SH-SY5Y (cell line): Measurements from ENCODE around the gene BBS5.

ENCODE experiments used
- GATA2 ChIP-seq: IDR thresholded peaks from 2 replicates; pipeline ENCODE4 v1.6.1; 2011; ENCODE audit warnings: mild to moderate bottlenecking, low read depth, low read length
- GATA3 ChIP-seq: IDR thresholded peaks from 2 replicates; pipeline ENCODE4 v1.6.1; 2011; ENCODE audit warnings: low read depth, mild to moderate bottlenecking, low read length, moderate library complexity

BBS5 gene

DNA sequence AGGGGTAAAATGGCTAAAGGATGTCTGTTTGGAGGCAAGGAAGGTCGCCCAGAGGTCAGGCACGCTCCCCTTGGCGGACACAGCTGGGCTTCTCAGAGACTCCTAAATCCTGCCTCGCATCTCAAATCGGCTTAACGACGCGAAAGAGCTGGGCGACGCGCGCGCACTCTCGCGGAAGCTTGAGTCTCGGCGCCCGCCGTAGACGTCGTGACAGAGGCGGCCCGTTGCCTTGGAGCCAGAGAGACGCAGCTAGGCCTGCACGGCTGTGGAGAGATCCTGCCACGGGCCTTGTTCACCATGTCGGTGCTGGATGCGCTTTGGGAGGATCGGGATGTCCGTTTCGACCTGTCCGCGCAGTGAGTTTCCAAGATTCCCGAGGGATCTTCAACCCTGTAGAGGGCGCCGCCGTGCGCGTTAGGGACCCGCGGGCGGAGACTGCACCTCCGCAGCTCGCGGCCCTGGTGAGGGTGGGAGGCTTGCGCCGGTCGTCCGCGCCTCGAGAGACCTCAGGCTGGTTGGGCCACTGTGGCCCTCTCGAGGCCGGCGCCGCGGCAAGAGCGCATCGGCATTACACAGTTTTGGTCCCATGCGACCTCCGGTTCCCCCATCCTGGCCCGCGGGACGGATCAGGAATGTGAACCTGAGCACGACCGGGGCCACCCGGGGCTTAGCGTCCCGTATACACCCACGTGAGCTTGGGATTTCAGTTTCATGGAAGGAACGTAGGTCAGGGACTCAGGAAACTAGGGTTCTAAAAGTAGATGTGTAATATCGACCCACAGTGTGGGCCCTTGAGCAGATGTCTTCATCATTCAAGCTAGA is at the start of gene BBS5:
Gene BBS5, plus strand, starts transcription at position 238 of the 822 bp plus-strand sequence. Its CDS starts 60 bp downstream, at position 298.
- TF ChIP-seq GATA3 (no peak), GATA2 (no peak)

DNA sequence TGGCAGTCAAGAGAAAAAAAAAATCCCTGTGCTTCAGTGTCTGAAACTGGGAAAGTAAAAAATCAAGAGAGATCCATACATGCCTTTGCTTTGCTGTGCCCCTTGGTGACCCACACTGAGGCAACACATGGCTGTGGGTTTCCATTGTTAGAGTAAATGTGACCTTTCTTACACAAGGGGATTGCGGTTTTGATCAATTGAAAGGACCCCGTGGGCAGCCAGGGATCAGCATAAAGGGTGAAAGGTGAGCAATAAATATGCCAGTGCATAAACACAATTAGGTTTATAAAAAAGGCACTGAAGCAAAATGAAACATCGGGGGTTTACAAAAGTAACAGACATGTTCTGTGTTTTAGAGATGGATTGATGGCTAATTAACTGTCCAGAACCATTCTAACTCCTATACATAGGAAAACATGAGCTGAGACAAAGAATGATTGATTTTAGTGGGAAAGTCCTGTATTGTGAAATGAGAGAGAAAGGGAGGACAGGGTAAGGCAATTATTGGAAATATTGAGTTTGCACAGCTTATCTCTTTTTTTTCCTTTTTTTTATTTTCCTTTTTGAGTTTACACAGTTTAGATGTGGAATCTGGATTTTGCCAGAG is 40.7 kb upstream of the BBS5 start:
- TF ChIP-seq GATA3 (no peak), GATA2 (no peak)

DNA sequence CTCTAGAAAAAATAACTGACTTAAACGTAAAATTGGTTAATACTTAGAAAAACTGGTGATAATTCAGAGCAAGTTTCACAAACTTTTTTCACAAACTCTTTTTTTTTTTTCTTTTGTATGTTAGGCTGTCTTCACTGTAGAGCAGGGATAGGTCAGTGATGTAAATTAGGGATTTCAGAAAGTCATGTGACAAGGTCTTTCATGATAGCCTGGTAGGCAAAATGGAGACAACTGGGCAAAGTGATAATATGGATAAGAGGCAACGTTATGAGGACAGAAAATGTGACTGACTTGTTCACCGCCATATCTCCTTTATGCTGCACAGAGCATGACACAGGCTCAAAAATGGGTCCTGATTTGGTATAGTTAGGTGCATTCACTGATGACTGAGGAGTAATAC is 39.4 kb upstream of the BBS5 start:
- TF ChIP-seq GATA2 (no peak), GATA3 (no peak)

DNA sequence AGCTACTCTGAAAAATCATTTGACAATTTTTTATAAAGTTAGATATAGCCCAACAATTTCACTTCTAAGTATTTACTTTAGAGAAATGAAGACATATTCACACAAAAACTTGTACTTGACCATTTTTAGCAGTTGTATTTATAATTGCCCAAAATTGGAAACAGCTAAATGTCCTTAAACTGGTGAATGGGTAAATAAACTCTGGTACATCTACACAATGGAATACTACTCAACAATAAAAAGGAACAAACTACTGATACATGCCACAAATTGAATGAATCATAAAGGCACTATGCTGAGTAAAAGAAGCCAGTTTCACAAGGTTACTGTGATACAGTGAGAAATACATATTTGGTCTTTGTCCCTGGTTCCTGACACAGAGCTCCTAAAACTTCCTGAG is 32.8 kb upstream of the BBS5 start:
- TF ChIP-seq GATA3: no peak

DNA sequence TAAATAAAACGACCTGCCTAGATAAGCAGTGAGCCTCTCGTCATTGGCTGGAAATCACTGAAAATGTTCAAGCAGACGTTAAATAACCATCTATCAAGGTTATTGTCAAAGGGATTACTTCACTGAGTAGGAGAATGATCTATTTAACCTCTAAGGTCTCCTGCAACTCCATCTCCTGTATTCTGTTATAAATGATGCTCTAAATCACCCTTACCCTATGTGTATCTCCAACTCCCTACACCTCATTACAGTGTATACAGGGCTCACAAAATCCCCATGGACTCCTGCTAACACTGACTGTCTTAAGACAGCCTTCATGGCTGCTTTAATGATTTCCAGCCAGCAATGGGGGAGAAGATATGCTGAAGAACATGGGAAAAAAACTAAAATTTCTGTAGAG is 31.0 kb upstream of the BBS5 start:
- TF ChIP-seq GATA2: no peak
- no peak for TF ChIP-seq GATA3

DNA sequence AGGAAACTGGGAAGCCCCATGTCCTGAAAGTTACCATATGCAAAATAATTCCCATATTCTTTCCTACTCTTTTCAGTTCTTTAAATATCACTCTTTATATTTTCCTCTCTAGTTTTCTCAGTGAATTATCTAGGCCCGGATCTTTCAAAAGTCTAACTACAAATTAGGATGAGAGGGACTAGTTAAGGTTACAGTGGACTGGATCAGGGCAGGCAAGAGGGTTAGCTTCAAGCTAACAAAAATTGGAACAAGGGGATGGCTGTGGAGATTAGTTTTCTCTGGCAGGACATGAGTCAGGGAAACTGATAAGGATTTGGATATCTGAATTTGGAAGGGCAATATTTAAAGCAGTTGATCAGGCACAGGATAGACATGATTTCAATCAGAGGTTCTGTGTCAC is 30.4 kb upstream of the BBS5 start:
- TF ChIP-seq GATA3: no peak
- TF ChIP-seq GATA2: no peak

DNA sequence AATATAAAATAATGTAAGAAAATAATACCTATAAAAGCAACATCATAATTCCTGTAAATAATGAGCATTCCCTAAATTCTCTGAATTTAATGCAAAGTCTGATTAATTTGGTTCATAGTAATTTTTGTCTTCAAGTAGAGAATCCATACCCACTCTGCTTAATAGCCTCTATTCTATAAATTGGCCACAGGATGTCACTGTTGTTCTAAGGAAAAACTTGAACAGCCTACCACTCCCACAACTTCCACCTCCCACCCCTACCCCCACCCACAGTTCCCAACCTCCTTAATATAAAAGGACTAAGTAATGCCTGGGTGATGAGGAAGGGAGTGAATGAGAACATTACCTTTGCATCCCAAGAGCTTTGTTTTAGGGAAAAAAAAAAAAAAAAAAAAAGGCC is 27.2 kb upstream of the BBS5 start:
- TF ChIP-seq GATA2 (no peak), GATA3 (no peak)

DNA sequence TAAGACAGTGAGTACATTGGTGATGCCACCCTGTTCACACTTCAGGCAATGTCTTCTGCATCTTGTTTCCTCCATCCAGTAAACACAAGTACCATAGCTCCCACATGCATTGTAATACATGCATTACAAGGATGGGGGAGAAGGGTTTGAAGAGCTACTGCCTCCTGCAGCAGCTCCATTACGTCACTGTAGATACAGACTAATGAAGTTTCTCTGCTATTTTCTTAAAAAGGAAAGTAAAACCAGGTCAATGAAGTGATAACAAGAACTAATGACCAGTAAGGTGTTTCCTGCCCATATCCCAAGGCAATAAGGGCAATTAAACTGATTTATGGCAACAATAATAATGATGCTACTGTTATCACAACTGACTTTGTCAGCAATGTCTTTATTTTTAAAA is 18.2 kb upstream of the BBS5 start:
- TF ChIP-seq GATA2 (no peak), GATA3 (no peak)

DNA sequence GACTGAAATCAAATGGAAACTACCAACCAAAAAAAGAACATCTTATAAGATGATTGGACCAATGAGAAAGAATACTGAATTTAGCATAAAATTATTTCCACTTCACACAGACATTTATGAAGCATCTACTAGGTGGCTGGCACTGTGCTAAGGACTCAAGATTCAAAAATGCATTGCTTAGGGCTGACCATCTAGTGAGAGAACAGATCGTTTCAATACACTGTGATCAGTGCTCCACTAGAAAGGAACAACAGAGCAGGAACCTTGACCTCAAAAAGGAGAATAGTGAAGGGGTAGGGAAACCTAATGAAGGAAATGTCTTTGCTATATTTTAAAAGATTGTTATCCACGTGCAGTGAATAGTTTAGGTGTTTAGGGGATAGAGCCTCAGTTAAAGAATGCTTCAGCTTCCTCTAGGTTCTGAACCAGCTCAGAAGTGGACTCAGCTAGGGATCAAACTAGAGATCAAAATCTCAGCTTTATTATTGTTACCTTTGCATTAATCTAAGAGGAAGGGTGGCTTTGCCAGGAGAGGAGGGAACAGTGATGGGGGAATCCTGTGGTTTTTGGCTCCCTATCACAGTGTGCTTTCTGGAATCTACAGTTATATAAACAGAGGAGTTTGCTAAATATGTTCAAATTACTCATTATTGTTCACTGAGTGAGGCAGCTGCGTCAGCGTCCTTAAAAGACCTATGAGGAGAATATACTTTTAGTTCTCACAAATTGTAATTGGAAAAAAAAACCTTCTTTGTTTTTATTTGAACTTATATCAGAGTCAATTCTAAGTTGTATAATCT is 16.2 kb upstream of the BBS5 start:
- no peak for TF ChIP-seq GATA3
- no peak for TF ChIP-seq GATA2

DNA sequence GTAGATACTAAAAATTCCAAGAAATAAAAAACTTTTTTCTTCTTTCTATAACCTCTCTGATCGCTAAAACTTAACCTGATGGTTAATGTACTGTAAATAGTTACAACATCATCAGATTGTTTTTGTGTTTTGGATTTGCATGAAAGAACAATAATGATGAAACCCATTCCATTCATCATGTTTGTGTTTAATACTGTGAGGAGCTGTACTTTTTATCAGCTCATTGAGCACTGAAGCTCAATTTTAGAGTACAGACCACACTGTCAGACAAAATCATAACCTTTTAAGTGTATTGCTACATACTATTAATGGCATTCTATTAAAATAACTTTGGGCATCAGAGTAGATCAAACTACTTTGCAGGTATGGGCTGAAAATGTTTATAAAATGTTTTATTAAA is 14.8 kb upstream of the BBS5 start:
- TF ChIP-seq GATA3 (no peak), GATA2 (no peak)

DNA sequence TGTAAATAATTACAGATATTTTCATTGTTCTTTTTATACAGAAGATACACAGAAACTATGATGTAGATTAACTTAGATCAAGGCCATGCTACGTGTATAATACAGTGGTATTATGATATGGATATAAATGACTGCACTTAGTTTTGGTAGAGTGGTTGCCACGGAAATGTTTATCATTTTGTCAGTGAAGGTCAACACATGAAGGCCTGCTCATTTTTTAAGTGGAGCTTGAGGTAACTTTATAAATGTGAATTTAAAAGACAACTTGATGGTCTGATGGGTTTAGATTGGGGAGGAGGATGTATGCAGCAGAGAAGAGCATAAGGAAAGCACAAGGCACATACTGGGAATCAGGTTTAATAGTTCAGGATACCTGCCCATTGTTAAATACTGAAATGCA is 14.4 kb upstream of the BBS5 start:
- TF ChIP-seq GATA2 (no peak), GATA3 (no peak)

DNA sequence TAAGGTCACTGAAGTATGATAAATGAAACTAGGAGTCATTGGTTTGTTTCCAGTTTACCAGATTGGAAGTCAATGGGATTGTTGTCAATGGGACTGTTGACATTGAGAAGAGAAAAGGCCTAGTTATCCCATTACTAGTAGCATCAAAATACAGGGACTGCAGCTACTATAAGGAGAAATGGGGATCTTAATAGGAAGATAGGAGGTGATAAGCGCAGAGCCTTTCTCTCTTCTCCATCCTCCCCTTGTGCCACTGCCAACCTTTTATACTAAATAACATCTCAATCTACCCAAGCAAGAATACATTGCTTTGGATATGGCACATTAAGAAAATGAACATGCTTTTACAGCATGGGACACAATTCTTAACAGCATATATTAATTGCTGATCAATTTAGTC is 10.5 kb upstream of the BBS5 start:
- no peak for TF ChIP-seq GATA2
- no peak for TF ChIP-seq GATA3

DNA sequence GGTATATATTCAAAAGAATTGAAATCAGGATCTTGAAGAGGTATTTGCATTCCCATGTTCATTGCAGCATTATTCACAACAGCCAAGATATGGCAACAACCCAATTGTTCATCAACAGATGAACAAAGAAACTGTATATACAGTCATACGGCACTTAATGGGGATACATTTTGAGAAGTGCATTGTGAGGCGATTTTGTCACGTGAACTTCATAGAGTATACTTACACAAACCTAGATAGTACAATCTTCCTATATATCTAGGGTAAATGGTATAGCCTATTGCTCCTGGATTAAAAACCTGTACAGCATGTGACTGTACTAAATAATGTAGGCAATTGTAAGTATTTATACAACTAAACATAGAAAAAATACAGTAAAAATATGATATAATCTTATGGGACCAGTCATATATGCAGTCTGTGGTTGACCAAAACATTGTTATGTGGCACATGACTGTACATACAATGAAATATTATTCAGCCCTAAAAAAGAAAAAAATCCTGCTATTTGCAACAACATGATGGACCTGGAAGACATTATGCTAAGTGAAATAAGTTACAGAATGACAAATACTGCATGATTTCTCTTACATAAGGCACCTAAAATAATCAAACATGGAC is 9.2 kb upstream of the BBS5 start:
- TF ChIP-seq GATA2: no peak
- no peak for TF ChIP-seq GATA3

DNA sequence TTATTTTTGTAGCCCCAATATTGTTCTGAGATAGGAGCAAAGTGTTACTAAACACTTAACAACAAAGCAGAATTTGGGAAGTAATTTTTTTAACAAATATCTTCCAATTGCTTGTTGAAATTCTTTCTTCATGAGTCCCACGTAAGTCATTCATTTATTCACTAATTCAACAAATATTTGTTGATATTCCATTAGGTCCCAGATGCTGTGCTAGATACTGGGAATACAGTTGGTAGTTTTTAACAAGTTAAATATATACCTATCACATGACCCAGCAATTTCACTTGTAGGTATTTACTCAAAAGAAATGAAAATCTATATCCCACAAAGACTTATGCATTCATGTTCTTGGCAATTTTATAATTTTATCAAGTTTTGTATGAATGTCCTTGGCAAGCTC is 7.0 kb upstream of the BBS5 start:
- TF ChIP-seq GATA3: no peak
- TF ChIP-seq GATA2: no peak
